Stimulated activated CD4-positive, alpha-beta T cell treated with anti-CD3 and anti-CD28 coated beads, Interleukin-4, amount 100 ng/mL, for 48 hours (primary cell): ENCODE measurements around the gene SDCCAG8.

ENCODE experiments used
- DNase-seq, 2 donors: peaks; one replicate each; pipeline ENCODE4 v3.0.0-alpha.2; 2020; ENCODE audit warnings: low read depth in 2 of 2

Gene SDCCAG8

GRCh38 chr1:243483071-243483771 lies 227.4 kb downstream of the SDCCAG8 start:
- DNase-seq, result no peak

DNA sequence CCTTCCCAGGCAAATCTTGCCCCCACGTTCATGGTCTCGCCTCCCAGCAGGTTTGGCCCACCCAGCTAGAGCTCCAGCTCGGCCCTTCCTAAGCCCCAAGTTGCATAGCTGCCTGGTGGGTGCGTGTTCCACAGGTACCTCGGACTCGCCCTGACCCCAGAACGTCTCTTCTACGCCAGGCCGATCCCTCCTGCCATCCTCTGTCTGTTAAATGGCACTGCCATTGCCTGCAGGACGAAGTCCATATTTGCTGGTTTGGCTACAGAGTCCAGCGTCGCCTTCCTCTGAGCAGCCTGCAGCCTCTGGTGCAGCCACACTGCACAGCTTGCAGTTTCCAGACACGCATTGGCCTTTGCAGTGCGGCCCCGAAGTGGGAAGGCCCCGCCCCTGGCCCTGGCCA lies 228.1 kb downstream of the SDCCAG8 start:
- DNase-seq, result no peak

- no peak for DNase-seq
Observed at GRCh38 chr1:243487036-243487648, 231.3 kb downstream of the SDCCAG8 start.

- no peak for DNase-seq
Observed at GRCh38 chr1:243487649-243488227, 231.9 kb downstream of the SDCCAG8 start.

GRCh38 chr1:243488459-243489157 lies 232.8 kb downstream of the SDCCAG8 start:
- DNase-seq, result no peak

DNA sequence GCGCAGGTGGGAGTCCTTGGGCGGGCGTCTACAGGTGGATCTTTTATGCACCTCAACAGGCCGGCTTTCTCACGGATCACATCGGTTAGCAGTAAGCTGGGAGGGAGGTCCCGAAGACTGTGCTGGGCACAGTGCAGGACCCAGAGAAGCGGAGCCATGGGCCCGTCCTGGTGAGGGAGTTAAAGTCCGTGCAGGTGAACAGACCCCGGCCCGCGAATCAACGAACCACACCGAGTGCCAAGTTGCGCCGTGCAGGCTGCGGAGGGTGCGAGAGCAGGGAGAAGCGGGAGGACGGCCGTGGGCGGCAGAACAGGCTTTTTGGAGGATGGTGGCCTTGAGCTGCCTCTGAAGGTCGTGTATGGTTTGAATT lies 233.3 kb downstream of the SDCCAG8 start:
- DNase-seq, result no peak

GRCh38 chr1:243489681-243490546 lies 234.1 kb downstream of the SDCCAG8 start:
- DNase-seq, result no peak

- no peak for DNase-seq
Observed at GRCh38 chr1:243490748-243491686, 235.2 kb downstream of the SDCCAG8 start.

- no peak for DNase-seq
Observed at GRCh38 chr1:243493156-243494129, 237.6 kb downstream of the SDCCAG8 start.

GRCh38 chr1:243494741-243495431 lies 239.0 kb downstream of the SDCCAG8 start:
- no peak for DNase-seq

- DNase-seq, result no peak
Observed at GRCh38 chr1:243495442-243496186, 239.8 kb downstream of the SDCCAG8 start.

DNA sequence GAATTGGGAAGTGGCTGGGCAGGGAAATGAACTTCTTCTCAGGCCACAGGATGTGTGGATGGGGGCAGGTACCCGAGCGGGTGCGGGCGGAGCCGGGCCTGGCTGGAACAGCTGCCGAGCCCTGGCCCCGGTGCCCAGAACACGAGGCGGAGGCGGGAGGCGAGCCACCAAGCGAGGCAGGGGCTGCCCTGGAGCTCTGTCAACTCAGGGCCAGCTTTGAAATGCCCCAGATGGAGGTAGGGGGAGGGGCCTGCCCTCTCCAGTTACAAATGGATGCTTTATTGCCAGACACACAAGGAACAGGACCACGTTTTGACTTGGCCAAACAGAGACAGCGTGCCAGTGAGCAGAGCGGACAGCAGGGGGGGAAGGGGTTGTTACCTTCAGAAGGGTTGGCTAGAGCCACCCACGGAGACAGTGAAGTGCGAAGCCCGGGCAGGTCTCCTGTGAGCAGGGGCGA lies 240.4 kb downstream of the SDCCAG8 start:
- no peak for DNase-seq

DNA sequence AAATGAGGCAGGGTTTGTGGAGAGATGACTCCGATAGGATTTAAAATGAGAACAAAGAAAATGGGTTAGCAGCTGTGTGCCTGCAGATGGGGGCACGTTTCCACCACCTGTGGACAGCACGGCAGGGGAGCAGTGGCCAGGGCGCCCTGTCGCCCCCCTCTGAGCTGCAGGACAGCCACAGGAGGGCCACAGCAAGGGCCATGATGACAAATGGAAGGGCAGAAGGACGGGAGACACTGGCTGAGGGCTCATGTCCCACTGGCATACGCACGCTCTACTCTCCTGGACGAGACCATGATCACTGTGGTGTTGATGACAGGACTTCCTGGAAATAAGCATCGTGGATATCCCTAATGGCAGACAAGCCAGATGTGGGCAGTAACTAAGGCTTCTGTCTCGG lies 241.0 kb downstream of the SDCCAG8 start:
- no peak for DNase-seq

- DNase-seq, result no peak
Observed at GRCh38 chr1:243497939-243498681, 242.3 kb downstream of the SDCCAG8 start.

GRCh38 chr1:243499248-243499647 lies 243.4 kb downstream of the SDCCAG8 start:
- no peak for DNase-seq

- no peak for DNase-seq
Observed at GRCh38 chr1:243499711-243500110, 243.9 kb downstream of the SDCCAG8 start.

DNA sequence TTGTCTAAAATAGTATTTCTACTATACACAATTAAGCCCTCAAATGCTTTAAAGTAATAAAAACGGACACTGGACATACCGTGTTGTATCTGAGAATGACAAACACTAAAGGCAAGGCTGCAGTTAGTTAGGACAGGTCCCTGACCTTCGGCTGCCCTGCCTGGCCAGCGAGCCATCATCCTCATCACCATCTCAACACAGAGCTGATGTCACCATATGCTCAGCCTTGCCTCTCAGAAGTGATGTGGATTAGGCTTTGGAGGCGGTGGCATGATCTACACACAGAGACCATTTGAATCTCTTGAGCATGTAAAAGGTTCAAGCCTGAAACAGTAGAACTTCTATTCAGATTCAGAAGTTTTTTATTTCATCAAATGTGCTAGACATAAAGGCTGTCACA lies 244.7 kb downstream of the SDCCAG8 start:
- DNase-seq, result no peak
